ENCODE measurements around the gene PPP1R9B.

Gene PPP1R9B, protein sequence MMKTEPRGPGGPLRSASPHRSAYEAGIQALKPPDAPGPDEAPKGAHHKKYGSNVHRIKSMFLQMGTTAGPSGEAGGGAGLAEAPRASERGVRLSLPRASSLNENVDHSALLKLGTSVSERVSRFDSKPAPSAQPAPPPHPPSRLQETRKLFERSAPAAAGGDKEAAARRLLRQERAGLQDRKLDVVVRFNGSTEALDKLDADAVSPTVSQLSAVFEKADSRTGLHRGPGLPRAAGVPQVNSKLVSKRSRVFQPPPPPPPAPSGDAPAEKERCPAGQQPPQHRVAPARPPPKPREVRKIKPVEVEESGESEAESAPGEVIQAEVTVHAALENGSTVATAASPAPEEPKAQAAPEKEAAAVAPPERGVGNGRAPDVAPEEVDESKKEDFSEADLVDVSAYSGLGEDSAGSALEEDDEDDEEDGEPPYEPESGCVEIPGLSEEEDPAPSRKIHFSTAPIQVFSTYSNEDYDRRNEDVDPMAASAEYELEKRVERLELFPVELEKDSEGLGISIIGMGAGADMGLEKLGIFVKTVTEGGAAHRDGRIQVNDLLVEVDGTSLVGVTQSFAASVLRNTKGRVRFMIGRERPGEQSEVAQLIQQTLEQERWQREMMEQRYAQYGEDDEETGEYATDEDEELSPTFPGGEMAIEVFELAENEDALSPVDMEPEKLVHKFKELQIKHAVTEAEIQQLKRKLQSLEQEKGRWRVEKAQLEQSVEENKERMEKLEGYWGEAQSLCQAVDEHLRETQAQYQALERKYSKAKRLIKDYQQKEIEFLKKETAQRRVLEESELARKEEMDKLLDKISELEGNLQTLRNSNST

DNA sequence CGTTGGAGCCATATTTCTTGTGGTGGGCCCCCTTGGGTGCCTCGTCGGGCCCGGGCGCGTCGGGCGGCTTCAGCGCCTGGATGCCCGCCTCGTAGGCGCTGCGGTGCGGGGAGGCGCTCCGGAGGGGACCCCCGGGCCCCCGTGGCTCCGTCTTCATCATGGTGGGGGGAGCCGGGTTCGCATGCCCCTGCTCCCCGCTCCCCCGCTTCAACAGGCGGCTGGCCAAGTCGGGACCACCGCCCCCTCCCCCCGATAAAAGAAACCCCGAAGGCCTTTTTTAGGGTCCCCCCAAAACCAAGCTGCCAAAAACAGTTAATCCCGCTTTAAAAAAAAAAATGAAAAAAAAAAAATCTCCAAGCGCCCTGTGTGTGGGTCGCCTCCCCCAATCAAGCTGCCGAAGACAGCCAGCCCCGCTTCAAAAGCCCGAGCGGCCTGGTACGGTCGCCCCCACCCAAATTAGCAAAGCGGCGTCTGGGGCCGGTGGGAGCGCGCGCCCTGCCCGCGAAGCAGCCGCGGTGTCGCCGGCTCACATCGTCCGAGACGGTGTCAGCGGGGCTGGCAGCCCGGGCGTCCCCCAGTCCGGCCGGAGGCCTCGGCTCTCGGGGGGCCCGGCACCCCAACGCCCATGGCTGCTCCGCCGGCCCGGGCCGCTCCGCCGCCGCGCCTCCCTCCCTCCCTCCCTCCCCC lies at the start of gene PPP1R9B:
PPP1R9B (minus strand) TSS at position 324 of the 687 bp plus-strand sequence; CDS start at position 160, 164 bp downstream.
- no peak for FAIRE-seq

DNA sequence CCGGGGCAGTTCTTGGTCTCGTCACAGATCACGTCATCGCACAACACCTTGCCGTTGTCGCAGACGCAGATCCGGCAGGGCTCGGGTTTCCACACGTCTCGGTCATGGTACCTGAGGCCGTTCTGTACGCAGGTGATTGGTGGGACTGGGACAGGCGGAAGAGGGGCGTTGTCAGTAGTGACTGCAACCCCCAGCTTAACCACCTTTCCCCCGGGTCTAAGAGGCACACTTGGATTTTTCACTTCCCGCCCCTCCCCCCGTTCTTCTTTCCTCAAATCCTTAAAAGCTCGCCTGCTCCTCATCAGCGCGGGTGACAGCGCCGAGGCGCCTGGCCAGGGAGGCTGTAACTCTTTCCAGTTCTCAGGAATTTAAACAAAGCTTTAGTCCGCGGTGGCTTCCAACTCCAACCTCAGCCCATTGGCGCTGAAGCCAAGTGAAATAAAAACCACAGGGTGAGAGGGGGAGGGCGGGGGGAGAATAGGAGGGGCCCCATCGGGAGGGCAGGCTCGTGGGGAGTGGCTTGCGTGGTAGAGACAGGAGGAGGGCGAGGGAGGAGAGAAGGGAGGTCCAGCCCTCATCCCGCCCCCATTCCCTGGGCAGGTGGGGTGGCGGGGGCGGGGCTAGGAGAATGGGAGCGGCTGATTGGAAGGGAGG lies 49.5 kb upstream of the PPP1R9B start:
- FAIRE-seq, result no peak

DNA sequence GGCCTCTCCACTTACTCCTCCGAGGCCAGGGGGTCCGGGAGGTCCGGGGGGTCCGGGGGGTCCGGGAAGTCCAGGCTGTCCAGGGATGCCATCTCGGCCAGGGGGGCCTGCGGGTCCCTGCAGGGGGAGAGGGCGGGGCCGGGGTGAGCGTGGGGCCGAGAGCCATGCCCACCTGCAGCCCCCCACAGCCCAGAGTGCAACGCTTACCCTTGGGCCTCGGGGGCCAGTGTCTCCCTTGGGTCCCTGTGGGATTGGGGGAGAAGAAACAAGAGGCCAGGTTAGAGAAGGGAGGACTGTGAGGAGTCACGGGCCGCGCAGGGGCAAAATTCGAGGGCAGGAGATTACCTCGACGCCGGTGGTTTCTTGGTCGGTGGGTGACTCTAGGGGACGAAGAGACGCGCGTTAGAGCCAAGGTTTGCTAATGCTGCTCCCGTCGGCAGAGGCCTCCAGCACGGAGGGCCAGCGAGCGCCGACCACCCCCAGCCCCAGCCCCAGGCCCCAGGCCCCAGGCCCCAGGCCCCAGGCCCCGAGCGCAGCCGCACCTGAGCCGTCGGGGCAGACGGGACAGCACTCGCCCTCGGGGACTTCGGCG lies 48.8 kb upstream of the PPP1R9B start:
- FAIRE-seq, result no peak

DNA sequence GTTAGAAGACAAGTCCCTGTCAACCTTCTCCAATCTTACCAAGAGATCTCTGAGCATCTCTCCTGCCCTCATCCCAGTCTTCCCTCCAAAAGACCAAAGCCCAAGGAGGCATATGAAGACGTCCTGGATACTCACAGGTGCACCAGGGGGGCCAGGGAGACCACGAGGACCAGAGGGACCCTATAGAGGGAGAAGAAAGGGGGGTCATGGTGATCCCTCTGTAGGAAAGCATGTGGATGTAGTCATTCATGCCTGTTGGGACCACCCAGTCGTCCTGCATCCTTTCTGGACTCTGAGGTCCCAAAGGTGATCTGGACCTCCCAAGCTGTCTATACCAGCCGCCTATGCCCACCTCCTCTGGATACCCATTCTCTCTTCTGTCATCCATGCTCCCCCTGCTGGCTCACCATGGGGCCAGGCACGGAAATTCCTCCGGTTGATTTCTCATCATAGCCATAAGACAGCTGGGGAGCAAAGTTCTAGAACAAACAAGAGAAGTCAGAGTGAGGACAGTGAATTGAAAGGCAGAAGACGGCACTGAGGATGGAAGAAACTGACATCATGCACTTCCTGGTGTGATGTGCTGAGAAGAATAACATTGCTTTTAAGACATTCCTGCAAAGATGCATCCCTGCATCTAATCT lies 47.7 kb upstream of the PPP1R9B start:
- no peak for FAIRE-seq

DNA sequence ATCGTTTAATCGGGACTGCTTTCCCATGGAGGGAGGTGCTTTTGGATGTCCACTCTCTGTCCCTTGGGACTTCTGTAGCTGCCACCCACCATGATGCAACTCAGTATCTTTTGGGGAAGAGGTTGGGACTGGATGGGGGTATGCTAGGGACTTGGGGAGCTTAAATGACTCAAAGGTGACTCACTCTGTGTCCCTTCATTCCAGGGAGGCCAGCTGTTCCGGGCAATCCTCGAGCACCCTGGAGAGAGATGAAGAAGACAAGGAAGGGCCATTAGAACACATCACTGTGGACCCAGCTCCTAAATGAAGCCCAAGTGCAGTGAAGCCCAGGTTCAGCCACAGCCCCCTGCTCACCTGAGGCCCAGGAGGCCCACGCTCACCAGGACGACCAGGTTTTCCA lies 46.3 kb upstream of the PPP1R9B start:
- no peak for FAIRE-seq

GRCh38 chr17:50196036-50196435 lies 45.6 kb upstream of the PPP1R9B start:
- no peak for FAIRE-seq

GRCh38 chr17:50194934-50195865 lies 44.7 kb upstream of the PPP1R9B start:
- FAIRE-seq, result no peak

- FAIRE-seq, result no peak
These were observed 43.9 kb upstream of the PPP1R9B start for GRCh38 chr17:50194140-50194933.

DNA sequence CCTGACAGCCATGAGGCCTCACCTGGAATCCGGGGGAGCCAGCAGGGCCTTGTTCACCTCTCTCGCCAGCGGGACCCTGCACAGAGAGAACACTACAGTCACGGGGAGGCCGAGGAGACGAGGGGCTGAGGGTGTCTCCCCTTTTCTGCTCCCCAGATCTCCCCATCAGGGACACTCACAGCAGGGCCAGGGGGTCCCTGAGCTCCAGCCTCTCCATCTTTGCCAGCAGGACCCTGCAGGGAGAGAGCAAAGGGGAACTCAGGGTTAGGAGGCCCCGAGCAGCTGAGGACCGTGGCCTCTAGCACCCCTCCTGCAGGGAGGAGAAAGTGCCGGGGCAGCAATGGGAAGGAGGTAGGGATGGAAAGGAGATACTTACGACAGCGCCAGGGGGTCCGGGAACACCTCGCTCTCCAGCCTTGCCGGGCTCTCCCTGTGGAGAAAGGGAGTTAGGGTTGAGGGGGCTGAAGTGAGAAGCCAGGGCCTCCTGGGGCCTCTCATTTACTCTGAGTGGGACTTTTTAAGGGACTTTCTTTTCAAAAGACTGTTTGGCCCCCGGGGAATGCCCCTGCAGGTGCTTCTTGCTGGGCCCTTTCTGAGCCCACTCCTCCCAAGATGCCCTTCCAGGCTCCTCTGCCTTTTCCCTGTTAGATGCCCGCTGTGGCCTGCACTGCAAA lies 42.3 kb upstream of the PPP1R9B start:
- no peak for FAIRE-seq

DNA sequence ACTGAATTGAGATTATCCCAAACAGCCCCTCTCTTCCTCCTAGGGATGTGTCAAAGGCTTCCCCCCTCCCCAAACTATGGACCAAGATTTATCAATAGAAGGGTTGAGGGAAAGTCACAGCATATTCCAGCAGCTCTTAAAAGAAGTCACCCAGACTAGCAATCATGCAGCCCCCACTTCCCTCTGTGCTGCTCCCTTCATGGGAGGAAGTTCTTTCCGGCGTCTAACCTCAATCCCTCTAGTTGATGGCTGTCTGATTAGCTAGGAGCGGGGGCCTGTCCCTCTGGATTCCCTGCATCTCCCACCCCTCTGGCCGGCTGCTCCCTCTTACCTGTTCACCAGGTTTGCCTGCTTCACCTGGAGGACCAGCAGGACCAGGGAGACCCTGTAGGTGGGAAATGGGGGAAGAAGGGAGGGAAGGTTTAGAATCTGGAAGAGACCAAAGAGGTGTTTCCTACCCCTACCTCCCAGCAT lies 41.7 kb upstream of the PPP1R9B start:
- FAIRE-seq, result no peak

GRCh38 chr17:50191359-50192143 lies 41.1 kb upstream of the PPP1R9B start:
- FAIRE-seq, result no peak

DNA sequence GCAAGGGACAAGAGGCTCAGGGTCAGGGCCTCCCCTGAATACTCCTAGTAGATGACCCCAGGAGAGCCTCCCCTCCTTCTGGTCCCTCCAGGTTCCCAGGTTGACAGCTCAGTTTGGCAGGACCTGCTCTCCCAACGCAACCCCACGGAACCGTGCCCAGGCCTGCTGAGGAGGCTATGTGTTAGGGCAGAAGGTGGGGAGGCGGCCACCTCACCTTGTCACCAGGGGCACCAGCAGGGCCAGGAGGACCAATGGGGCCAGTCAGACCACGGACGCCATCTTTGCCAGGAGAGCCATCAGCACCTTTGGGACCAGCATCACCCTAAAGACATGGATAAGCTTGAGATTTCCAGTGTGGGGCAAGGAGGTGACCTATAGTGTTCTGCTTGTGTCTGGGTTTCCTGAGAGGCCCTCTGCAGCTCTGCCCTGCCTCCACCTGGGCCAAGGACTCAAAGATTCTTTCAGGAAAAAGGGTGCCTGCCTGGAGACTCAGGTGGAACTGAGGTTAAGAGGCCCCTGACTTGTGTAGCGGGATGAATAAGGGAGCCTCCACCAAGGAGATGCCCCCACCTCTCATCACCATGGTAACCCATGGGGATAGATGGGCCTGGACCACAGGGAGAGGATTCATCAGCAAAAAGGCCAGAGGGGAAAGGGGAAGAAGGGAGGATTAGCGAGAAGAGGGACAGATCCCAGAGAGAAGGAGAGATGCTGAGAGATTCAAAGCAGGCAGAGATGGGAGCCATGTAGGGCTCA lies 40.3 kb upstream of the PPP1R9B start:
- FAIRE-seq, result no peak

DNA sequence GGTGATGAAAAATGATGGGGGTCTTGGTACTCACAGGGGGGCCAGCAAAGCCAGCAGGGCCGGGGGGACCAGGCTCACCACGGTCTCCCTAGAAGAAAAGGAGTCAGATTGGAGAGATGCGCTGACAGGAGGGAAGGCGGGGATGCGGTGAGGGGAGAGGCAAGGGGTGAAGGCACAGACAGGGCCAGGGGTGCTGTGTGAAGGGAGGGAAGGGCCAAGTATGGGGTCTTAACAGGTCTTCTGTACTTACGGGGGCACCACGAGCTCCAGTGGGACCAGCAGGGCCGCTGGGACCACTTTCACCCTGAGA lies 39.8 kb upstream of the PPP1R9B start:
- FAIRE-seq, result no peak

- no peak for FAIRE-seq
These were observed 39.2 kb upstream of the PPP1R9B start for GRCh38 chr17:50189550-50190292.

DNA sequence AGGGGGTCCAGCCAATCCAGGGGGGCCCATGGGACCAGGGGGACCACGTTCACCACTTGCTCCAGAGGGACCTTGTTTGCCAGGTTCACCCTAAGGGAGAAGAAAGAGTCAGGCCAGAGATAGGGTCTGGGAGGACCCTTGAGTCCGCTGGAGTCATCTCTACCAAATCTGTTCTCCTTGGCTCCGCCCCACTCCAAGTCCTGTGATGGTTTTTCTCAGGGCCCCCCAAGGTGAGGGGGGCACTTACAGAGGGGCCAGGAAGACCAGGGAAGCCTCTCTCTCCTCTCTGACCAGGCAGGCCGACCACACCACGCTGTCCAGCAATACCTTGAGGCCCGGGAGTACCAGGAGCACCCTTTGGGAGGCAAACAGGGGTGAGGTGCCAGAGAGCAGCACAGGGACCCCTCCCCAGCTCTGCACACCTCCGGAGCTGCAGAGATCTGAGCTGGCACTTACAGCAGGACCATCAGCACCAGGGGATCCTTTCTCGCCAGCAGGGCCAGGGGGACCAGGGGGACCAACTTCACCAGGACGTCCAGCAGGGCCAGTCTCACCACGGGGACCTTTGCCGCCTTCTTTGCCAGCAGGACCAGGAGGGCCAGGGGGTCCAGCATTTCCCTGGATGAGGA lies 38.6 kb upstream of the PPP1R9B start:
- no peak for FAIRE-seq

DNA sequence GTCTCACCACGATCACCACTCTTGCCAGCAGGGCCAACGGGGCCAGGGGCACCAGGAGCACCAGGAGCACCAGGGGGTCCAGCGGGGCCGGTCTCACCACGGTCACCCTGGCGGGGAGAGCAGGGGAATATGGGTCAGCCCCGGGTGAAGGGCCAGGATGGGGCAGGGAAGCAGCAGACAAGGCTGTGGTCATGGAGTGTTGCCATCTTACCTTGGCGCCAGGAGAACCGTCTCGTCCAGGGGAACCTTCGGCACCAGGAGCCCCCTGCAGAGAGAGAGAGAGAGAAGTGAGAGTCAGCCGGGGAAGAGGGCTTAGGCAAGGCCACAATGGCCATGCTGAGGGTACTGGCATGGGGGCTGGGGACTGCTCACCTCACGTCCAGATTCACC lies 38.0 kb upstream of the PPP1R9B start:
- no peak for FAIRE-seq

Measured in islet of Langerhans (tissue), 1 donor.